Measurements from ENCODE around the gene PADI1.

GRCh38 chr1:17181781-17182464 is 23.0 kb upstream of the PADI1 start:
- TF ChIP-seq, protein P1, sequence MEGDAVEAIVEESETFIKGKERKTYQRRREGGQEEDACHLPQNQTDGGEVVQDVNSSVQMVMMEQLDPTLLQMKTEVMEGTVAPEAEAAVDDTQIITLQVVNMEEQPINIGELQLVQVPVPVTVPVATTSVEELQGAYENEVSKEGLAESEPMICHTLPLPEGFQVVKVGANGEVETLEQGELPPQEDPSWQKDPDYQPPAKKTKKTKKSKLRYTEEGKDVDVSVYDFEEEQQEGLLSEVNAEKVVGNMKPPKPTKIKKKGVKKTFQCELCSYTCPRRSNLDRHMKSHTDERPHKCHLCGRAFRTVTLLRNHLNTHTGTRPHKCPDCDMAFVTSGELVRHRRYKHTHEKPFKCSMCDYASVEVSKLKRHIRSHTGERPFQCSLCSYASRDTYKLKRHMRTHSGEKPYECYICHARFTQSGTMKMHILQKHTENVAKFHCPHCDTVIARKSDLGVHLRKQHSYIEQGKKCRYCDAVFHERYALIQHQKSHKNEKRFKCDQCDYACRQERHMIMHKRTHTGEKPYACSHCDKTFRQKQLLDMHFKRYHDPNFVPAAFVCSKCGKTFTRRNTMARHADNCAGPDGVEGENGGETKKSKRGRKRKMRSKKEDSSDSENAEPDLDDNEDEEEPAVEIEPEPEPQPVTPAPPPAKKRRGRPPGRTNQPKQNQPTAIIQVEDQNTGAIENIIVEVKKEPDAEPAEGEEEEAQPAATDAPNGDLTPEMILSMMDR (IDR thresholded peaks at IDR 0.05): no peak
- no peak for TF ChIP-seq POLR2AphosphoS5 (IDR thresholded peaks at IDR 0.05)
- TF ChIP-seq POLR2A (IDR thresholded peaks at IDR 0.05): no peak
- no peak for TF ChIP-seq EP300 (IDR thresholded peaks at IDR 0.05)
